ENCODE measurements around the gene EGFL7. TPM values are rescaled to one million over a fixed set of nuclear protein-coding genes. Genes with fewer than 3 reads are reported as not detected.

Gene EGFL7
- total and polyA plus RNA-seq, 7 donors, result 6.0 to 75.6 (median 43.4) TPM

GRCh38 chr9:136626740-136627642 lies 35.7 kb upstream of the EGFL7 start:
- intact Hi-C loops (cut with DNase I), result loop anchor here (5.0 kb wide), 1 partner anchor 85 kb away; no protein-coding TSS in a partner anchor
- H3K27me3 ChIP-seq, result peaks cover 0 to 5% (median 0%) of the 10 kb centered on the region in 3 donors
- no peak overlapping the region for H3K4me3 ChIP-seq
- peaks cover 0 to 34% (median 26%) of the 10 kb centered on the region in 4 donors for H3K4me1 ChIP-seq
- 16 to 56% methylated on average over 25 of the region's 25 CpGs for WGBS, 2 donors
- no peak overlapping the region for H3K27ac ChIP-seq
- no peaks in the 10 kb centered on the region for H3K36me3 ChIP-seq
- no peak for TF ChIP-seq CTCF (IDR thresholded peaks at IDR 0.05)
- TF ChIP-seq POLR2A (IDR thresholded peaks at IDR 0.05), result no peak
- TF ChIP-seq EP300 (IDR thresholded peaks at IDR 0.05), result no peak
- no peak for TF ChIP-seq POLR2AphosphoS5 (IDR thresholded peaks at IDR 0.05)
- DNase-seq, result no peak
- no peaks in the 10 kb centered on the region for H3K9me3 ChIP-seq

DNA sequence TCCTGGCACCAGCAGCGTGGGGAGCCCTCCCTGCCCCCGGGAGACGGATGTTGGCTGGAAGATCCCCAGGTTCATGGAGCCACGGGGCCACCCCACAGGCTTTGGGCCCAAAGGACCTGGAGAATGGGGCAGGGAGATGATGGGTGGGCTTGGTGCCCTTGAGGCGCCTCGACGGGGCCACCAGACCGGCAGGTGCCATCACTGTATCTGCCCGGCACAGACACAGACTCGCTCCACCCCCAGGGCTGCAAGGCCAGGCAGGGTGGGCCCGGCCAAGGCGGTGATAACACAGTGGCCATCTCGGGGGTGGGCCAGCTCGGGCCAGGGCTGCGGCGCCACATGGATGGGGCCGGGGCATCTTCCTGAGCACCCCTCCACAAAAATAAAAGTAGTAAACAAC lies 35.0 kb upstream of the EGFL7 start:
- Histone ChIP-seq H3K4me1 (peaks cover 0 to 34% (median 26%) of the 10 kb centered on the region in 4 donors), H3K27me3 (peaks cover 0 to 5% (median 0%) of the 10 kb centered on the region in 3 donors), H3K9me3 (no peaks in the 10 kb centered on the region), H3K27ac (no peak overlapping the region), H3K36me3 (no peaks in the 10 kb centered on the region), H3K4me3 (no peak overlapping the region)
- DNase-seq, result no peak
- TF ChIP-seq EP300 (IDR thresholded peaks at IDR 0.05) (no peak), POLR2A (IDR thresholded peaks at IDR 0.05) (no peak), CTCF (IDR thresholded peaks at IDR 0.05) (no peak), POLR2AphosphoS5 (IDR thresholded peaks at IDR 0.05) (no peak)
- intact Hi-C loops (cut with DNase I), result loop anchor here (5.0 kb wide), 1 partner anchor 85 kb away; no protein-coding TSS in a partner anchor
- WGBS, 2 donors, result 39 to 78% methylated on average over 17 of the region's 17 CpGs

- peaks cover 0 to 34% (median 26%) of the 10 kb centered on the region in 4 donors for H3K4me1 ChIP-seq
- H3K27ac ChIP-seq, result no peak overlapping the region
- whole genome bisulfite sequencing, 2 donors, result 37 to 47% methylated on average over 26 of the region's 26 CpGs
- intact Hi-C loops (cut with DNase I), result loop anchor here (5.0 kb wide), 1 partner anchor 86 kb away; no protein-coding TSS in a partner anchor
- H3K27me3 ChIP-seq, result peaks cover 0 to 5% (median 0%) of the 10 kb centered on the region in 3 donors
- TF ChIP-seq POLR2A (IDR thresholded peaks at IDR 0.05), result no peak
- TF ChIP-seq CTCF (IDR thresholded peaks at IDR 0.05), result no peak
- TF ChIP-seq EP300 (IDR thresholded peaks at IDR 0.05), result no peak
- TF ChIP-seq POLR2AphosphoS5 (IDR thresholded peaks at IDR 0.05), result no peak
- H3K36me3 ChIP-seq, result no peaks in the 10 kb centered on the region
- no peak overlapping the region for H3K4me3 ChIP-seq
- no peak for DNase-seq
- no peaks in the 10 kb centered on the region for H3K9me3 ChIP-seq
Measured at GRCh38 chr9:136628268-136628667, 34.4 kb upstream of the EGFL7 start.

DNA sequence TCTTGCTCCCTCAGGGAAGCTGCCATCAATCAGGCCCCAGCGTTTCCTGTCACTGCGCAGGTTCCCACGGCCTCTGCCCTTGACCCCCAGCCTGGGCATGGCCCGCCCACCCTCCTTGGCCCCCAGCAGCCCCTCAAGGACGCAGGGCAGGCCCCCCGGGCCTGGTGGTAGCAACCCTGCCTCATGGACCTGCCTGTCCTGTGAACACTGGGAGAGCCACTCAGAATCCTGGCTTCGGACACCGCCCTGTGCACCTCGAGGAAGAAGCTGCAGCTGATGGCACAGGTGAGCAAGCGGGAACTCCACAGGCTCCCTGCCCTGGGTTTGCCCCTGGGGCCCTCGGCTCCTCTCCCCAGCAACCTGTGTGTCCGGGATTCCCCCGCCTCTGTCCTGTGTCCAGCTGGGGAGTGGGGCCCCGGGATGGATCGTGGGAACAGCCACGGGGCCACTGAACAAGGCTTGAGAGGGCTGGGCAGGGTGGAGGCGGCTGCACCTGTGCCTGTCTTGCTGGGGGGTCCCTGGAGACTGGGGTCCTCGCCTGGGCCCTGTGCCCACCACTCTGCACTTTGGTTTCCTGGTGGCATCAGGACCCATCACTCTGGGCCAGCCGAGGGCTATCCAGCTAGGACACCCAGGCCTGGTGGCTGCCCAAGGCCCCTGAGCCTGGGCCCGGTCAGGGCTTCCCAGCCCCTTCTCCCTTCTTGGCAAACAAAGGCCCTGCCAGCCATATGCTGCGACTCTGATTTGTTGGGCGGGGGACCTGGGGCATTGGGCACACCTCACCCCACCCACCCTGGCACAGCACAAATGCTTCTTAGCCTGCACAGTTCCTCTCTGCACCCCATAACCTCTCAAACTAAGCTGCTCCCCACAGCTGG lies 33.5 kb upstream of the EGFL7 start:
- TF ChIP-seq POLR2AphosphoS5 (IDR thresholded peaks at IDR 0.05) (no peak), POLR2A (IDR thresholded peaks at IDR 0.05) (no peak), EP300 (IDR thresholded peaks at IDR 0.05) (no peak), CTCF (IDR thresholded peaks at IDR 0.05) (no peak)
- Histone ChIP-seq H3K4me1 (peaks cover 0 to 31% (median 24%) of the 10 kb centered on the region in 4 donors), H3K4me3 (no peak overlapping the region), H3K27me3 (peaks cover 0 to 5% (median 0%) of the 10 kb centered on the region in 3 donors), H3K9me3 (no peaks in the 10 kb centered on the region), H3K27ac (no peak overlapping the region), H3K36me3 (no peaks in the 10 kb centered on the region)
- intact Hi-C loops (cut with DNase I), result loop anchor here (5.0 kb wide), 1 partner anchor 87 kb away; no protein-coding TSS in a partner anchor
- no peak for DNase-seq
- WGBS, 2 donors, result 25 to 62% methylated on average over 22 of the region's 22 CpGs

Measured in sigmoid colon (tissue), 7 donors.